Ascending aorta (tissue), 2 donors: ENCODE data around the gene FXR1. TPM values are rescaled to one million over a fixed set of nuclear protein-coding genes. Genes with fewer than 3 reads are reported as not detected.

Experiments used
- DNase-seq, 2 donors: peaks; one replicate each; pipeline ENCODE4 v3.0.0-alpha.2; 2019; ENCODE audit warnings: low spot score in 2 of 2
- H3K27ac ChIP-seq, 2 donors: fragments of 200-600 bp; sonication (generic); one replicate each; pipeline ENCODE4 v1.5.1; 2016 to 2017; ENCODE audit warnings: mild to moderate bottlenecking in 1 of 2
- H3K27me3 ChIP-seq: fragments of 200-600 bp; sonication (generic); one replicate; pipeline ENCODE4 v1.5.1; 2017
- H3K36me3 ChIP-seq, 2 donors: fragments of 200-600 bp; sonication (generic); one replicate each; pipeline ENCODE4 v1.5.1; 2016
- H3K4me1 ChIP-seq, 2 donors: fragments of 200-600 bp; sonication (generic); one replicate each; pipeline ENCODE4 v1.5.1; 2016 to 2017; ENCODE audit warnings: mild to moderate bottlenecking in 1 of 2
- H3K4me3 ChIP-seq, 2 donors: fragments of 200-600 bp; sonication (generic); one replicate each; pipeline ENCODE4 v1.5.1; 2016 to 2017; ENCODE audit warnings: mild to moderate bottlenecking in 1 of 2
- H3K9me3 ChIP-seq, 2 donors: fragments of 200-600 bp; sonication (generic); one replicate each; pipeline ENCODE4 v1.5.1; 2016
- intact Hi-C: fragments of 100-400 bp; cut with DNase I; formaldehyde crosslinking; loops from one replicate; pipeline ENCODE4 v1.15.1; 2023
- total RNA-seq: library from RNA; depleted of rRNA; stranded (reverse); fragments of >200 nt; gene quantifications from one replicate; pipeline ENCODE4 v1.1.0, GENCODE V29; 2016
- TF ChIP-seq, protein P1 (sequence below), 3 experiments: fragments of 200-600 bp in 2 of 3; fragments of 450-650 bp in 1 of 3; sonication (generic) in 2 of 3; IDR thresholded peaks; one replicate each; pipeline ENCODE4 v1.5.1; 2016 to 2019; ENCODE audit warnings: antibody characterized with exemption in 3 of 3, mild to moderate bottlenecking in 1 of 3, moderate library complexity in 1 of 3

FXR1 gene
- total RNA-seq, 1 donor from 2014 or later, result 9.6 TPM

DNA sequence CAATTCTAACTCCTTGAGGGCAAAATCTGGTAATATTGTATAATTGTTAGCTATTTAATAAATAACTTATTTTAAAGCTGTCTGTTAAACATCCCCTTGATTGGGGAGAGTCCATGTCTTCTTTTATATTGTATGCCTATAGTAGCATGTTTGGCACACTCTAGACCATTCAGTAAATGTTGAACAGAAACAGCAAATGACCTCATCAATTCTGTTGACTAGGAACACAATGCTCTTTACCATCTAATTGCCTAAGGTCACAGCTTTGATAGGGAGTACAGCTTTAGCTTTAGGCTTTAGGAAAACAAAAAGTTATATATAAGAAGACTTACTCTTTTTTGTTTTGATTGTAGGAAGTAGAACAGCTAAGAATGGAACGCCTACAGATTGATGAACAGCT, 50.1 kb downstream of the FXR1 start:
- Histone ChIP-seq H3K27ac (no peak overlapping the region), H3K27me3 (no peaks in the 10 kb centered on the region), H3K36me3 (peaks cover 47 to 82% of the 10 kb centered on the region in 2 donors), H3K9me3 (no peaks in the 10 kb centered on the region), H3K4me3 (no peak overlapping the region), H3K4me1 (no peaks in the 10 kb centered on the region)
- intact Hi-C loops, result no loop called here
- TF ChIP-seq, protein P1, sequence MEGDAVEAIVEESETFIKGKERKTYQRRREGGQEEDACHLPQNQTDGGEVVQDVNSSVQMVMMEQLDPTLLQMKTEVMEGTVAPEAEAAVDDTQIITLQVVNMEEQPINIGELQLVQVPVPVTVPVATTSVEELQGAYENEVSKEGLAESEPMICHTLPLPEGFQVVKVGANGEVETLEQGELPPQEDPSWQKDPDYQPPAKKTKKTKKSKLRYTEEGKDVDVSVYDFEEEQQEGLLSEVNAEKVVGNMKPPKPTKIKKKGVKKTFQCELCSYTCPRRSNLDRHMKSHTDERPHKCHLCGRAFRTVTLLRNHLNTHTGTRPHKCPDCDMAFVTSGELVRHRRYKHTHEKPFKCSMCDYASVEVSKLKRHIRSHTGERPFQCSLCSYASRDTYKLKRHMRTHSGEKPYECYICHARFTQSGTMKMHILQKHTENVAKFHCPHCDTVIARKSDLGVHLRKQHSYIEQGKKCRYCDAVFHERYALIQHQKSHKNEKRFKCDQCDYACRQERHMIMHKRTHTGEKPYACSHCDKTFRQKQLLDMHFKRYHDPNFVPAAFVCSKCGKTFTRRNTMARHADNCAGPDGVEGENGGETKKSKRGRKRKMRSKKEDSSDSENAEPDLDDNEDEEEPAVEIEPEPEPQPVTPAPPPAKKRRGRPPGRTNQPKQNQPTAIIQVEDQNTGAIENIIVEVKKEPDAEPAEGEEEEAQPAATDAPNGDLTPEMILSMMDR (IDR thresholded peaks at IDR 0.05), result no peak
- no peak for DNase-seq

DNA sequence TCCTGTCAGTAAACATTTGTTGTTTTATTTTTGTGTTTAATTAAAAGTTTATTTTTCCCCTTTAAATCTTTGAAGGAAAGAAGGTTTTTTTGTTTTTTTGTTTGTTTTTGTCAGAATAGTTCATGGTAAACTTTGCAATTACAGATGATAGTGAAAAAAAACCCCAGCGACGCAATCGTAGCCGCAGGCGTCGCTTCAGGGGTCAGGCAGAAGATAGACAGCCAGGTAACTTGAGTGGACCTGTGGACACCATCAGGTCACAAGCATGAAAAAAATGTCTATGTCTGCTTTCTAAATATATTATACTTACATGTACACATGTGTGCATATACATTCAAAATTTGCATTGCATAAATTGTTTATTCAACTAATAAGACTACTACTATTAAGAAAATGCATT, 58.5 kb downstream of the FXR1 start:
- H3K9me3 ChIP-seq, result no peaks in the 10 kb centered on the region
- no peaks in the 10 kb centered on the region for H3K4me1 ChIP-seq
- peaks cover 43 to 59% of the 10 kb centered on the region in 2 donors for H3K36me3 ChIP-seq
- H3K27ac ChIP-seq, result no peak overlapping the region
- no peak overlapping the region for H3K4me3 ChIP-seq
- TF ChIP-seq, protein P1 (IDR thresholded peaks at IDR 0.05), result no peak
- DNase-seq, result no peak
- intact Hi-C loops, result no loop called here
- no peaks in the 10 kb centered on the region for H3K27me3 ChIP-seq

DNA sequence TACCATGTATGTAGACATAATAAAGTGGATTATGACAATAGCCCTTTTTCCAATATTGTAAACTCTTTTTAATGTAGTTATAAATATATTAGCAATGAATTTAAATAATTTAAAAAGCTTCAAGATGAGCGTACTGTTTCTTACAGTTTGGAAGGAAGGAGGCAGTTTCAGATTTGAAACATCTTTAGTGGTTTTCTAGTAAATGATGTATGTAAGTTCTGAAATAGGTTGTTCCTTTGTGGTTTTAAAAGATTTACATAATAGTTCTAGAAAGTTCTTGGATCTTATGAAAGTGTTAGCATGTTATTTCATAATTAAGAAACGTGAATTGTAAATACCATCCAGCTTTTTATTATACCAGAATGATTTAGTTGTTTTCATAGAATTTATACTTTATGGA, 61.1 kb downstream of the FXR1 start:
- DNase-seq, result no peak
- no peaks in the 10 kb centered on the region for H3K4me1 ChIP-seq
- H3K27ac ChIP-seq, result no peak overlapping the region
- intact Hi-C loops, result no loop called here
- no peaks in the 10 kb centered on the region for H3K9me3 ChIP-seq
- H3K27me3 ChIP-seq, result no peaks in the 10 kb centered on the region
- TF ChIP-seq, protein P1 (IDR thresholded peaks at IDR 0.05), result no peak
- H3K4me3 ChIP-seq, result no peak overlapping the region
- H3K36me3 ChIP-seq, result peaks cover 35 to 48% of the 10 kb centered on the region in 2 donors

GRCh38 chr3:180974286-180974685, 61.8 kb downstream of the FXR1 start:
- H3K9me3 ChIP-seq, result no peaks in the 10 kb centered on the region
- intact Hi-C loops, result no loop called here
- no peak overlapping the region for H3K4me3 ChIP-seq
- H3K27ac ChIP-seq, result no peak overlapping the region
- no peaks in the 10 kb centered on the region for H3K4me1 ChIP-seq
- TF ChIP-seq, protein P1 (IDR thresholded peaks at IDR 0.05), result no peak
- no peak for DNase-seq
- H3K27me3 ChIP-seq, result no peaks in the 10 kb centered on the region
- peaks cover 29 to 48% of the 10 kb centered on the region in 2 donors for H3K36me3 ChIP-seq

DNA sequence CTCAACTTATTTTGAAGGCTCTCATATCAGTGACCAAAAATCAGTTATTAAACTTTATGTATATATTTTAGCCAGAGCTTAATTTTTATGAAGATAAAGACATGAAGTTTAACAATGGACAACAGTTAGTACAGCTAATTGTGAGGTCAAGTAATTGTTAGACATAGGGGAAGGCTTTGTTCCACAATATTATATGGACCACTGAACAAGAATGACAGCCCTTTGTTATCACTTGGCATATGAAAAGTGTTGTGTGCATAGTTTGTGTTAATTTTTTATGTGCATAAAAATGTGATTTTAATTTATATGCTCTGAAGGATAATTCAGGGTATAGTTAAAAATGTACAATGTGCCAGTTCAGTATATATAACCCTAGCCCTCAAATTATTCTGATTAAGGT, 65.0 kb downstream of the FXR1 start:
- Histone ChIP-seq H3K27me3 (no peaks in the 10 kb centered on the region), H3K4me1 (no peaks in the 10 kb centered on the region), H3K27ac (no peak overlapping the region), H3K4me3 (no peak overlapping the region), H3K36me3 (peaks cover 9 to 26% of the 10 kb centered on the region in 2 donors), H3K9me3 (no peaks in the 10 kb centered on the region)
- no peak for DNase-seq
- TF ChIP-seq, protein P1 (IDR thresholded peaks at IDR 0.05), result no peak
- intact Hi-C loops, result no loop called here

- no peaks in the 10 kb centered on the region for H3K9me3 ChIP-seq
- H3K4me3 ChIP-seq, result no peak overlapping the region
- H3K27ac ChIP-seq, result no peak overlapping the region
- H3K36me3 ChIP-seq, result peaks cover 7 to 43% of the 10 kb centered on the region in 2 donors
- TF ChIP-seq, protein P1 (IDR thresholded peaks at IDR 0.05), result no peak
- H3K27me3 ChIP-seq, result no peaks in the 10 kb centered on the region
- H3K4me1 ChIP-seq, result no peaks in the 10 kb centered on the region
- intact Hi-C loops, result no loop called here
- no peak for DNase-seq
These were observed 67.5 kb downstream of the FXR1 start for GRCh38 chr3:180979961-180980360.
